Mesendoderm (in vitro differentiated cells): ENCODE data around the gene GLCE.
"Not testable (repeated sequence)": the region's sequence is repeated elsewhere in the genome, so short reads cannot be mapped to it uniquely, and the experiment has no call there.

Source experiments
- DNase-seq: peaks from one replicate; pipeline ENCODE4 v3.0.0; 2013
- H2AK5ac ChIP-seq: 2 replicates; pipeline ENCODE4 v1.6.1; 2013; ENCODE audit warnings: low read length, inconsistent platforms
- H2BK120ac ChIP-seq: 2 replicates; pipeline ENCODE4 v1.6.1; 2013; ENCODE audit warnings: low read depth, mild to moderate bottlenecking, low read length, moderate library complexity, mixed read lengths
- H2BK15ac ChIP-seq: replicated peaks from 2 replicates; pipeline ENCODE4 v1.6.1; 2013; ENCODE audit warnings: low read depth, mild to moderate bottlenecking, moderate library complexity
- H2BK5ac ChIP-seq: 2 replicates; pipeline ENCODE4 v1.6.1; 2013; ENCODE audit warnings: low read length, inconsistent platforms
- H3K18ac ChIP-seq: 2 replicates; pipeline ENCODE4 v1.6.1; 2013; ENCODE audit warnings: mild to moderate bottlenecking, low read length, mixed read lengths
- H3K23ac ChIP-seq: one replicate; pipeline ENCODE4 v1.6.1; 2013; ENCODE audit warnings: low read length
- H3K27ac ChIP-seq: 2 replicates; pipeline ENCODE4 v1.5.1; 2013; ENCODE audit warnings: low read depth, mild to moderate bottlenecking, inconsistent platforms, low read length, moderate library complexity
- H3K27me3 ChIP-seq: 2 replicates; pipeline ENCODE4 v1.6.1; 2013; ENCODE audit warnings: low read length, control low read depth, mild to moderate bottlenecking, inconsistent platforms; ENCODE audit not compliant: insufficient read depth, poor library complexity
- H3K36me3 ChIP-seq: 2 replicates; pipeline ENCODE4 v1.6.1; 2013; ENCODE audit warnings: low read length, inconsistent platforms; ENCODE audit not compliant: control insufficient read depth, insufficient read depth
- H3K4ac ChIP-seq: one replicate; pipeline ENCODE4 v1.6.1; 2013; ENCODE audit warnings: low read depth, mild to moderate bottlenecking, low read length, moderate library complexity
- H3K4me1 ChIP-seq: 2 replicates; pipeline ENCODE4 v1.6.1; 2013; ENCODE audit warnings: low read depth, low read length, inconsistent platforms; ENCODE audit not compliant: control insufficient read depth
- H3K4me2 ChIP-seq: 2 replicates; pipeline ENCODE4 v1.6.1; 2013; ENCODE audit warnings: low read length
- H3K4me3 ChIP-seq: 2 replicates; pipeline ENCODE4 v1.5.1; 2013; ENCODE audit warnings: mild to moderate bottlenecking, low read length
- H3K56ac ChIP-seq: one replicate; pipeline ENCODE4 v1.6.1; 2013; ENCODE audit warnings: low read length
- H3K79me1 ChIP-seq: 2 replicates; pipeline ENCODE4 v1.6.1; 2013; ENCODE audit warnings: low read length, inconsistent platforms
- H3K79me2 ChIP-seq: 2 replicates; pipeline ENCODE4 v1.6.1; 2013; ENCODE audit warnings: mild to moderate bottlenecking, low read length; ENCODE audit not compliant: control insufficient read depth, insufficient read depth
- H3K9ac ChIP-seq: 2 replicates; pipeline ENCODE4 v1.6.1; 2013; ENCODE audit warnings: low read length, inconsistent platforms
- H4K5ac ChIP-seq: one replicate; pipeline ENCODE4 v1.6.1; 2013; ENCODE audit warnings: low read length
- H4K8ac ChIP-seq: one replicate; pipeline ENCODE4 v1.6.1; 2013; ENCODE audit warnings: low read depth, mild to moderate bottlenecking, control low read depth, low read length, moderate library complexity
- WGBS: extraction: QIAGEN DNeasy Blood & Tissue Kit; methylation state at CpG from one replicate; pipeline ENCODE4 v1.1.7; 2013; ENCODE audit warnings: low lambda C conversion rate, missing lambda C conversion rate; ENCODE audit not compliant: insufficient coverage; ENCODE audit errors: extremely low coverage; 5-methylcytosine and 5-hydroxymethylcytosine counted together

The GLCE gene

DNA sequence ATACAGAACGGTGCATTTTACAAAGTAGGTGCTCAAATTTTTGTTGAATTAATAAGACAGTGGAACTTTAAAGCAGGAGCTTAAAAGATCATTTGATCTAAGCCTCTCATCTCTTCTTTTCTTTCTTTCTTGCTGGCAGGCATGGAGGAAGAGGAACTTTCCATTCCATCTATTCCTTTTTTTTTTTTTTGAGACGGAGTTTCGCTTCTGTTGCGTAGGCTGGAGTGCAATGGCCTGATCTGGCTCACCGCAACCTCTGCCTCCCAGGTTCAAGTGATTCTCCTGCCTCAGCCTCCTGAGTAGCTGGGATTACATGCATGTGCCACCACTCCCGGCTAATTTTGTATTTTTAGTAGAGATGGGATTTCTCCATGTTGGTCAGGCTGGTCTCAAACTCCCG, 7.9 kb downstream of the GLCE start:
- not testable (repeated sequence) for H3K9ac ChIP-seq, H2BK5ac ChIP-seq, H2BK15ac ChIP-seq, H3K79me2 ChIP-seq, H3K4me1 ChIP-seq, H4K8ac ChIP-seq, H4K5ac ChIP-seq, H3K56ac ChIP-seq, H3K23ac ChIP-seq, H3K79me1 ChIP-seq, H3K36me3 ChIP-seq, H2BK120ac ChIP-seq, H3K27me3 ChIP-seq, H3K18ac ChIP-seq, H3K4me2 ChIP-seq, H2AK5ac ChIP-seq, H3K4ac ChIP-seq, H3K4me3 ChIP-seq, H3K27ac ChIP-seq, DNase-seq
- WGBS = no CpG with 5 or more reads among the region's 7 CpGs

DNA sequence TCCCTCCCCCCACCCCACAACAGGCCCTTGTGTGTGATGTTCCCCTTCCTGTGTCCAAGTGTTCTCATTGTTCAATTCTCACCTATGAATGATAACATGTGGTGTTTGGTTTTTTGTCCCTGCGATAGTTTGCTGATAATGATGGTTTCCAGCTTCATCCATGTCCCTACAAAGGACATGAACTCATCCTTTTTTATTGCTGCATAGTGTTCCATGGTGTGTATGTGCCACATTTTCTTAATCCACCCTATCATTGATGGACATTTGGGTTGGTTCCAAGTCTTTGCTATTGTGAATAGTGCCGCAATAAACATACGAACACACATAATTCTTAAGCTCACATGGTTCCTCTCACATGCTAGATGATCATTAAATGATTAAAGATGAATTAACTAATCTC, 9.1 kb downstream of the GLCE start:
- not testable (repeated sequence) for H3K79me2 ChIP-seq, H2BK120ac ChIP-seq, H3K4me3 ChIP-seq, H3K79me1 ChIP-seq, H3K4ac ChIP-seq, H4K5ac ChIP-seq, H3K4me2 ChIP-seq, H3K23ac ChIP-seq, H4K8ac ChIP-seq, DNase-seq, H3K36me3 ChIP-seq, H3K9ac ChIP-seq, H3K27me3 ChIP-seq, H3K4me1 ChIP-seq, H2BK15ac ChIP-seq, H3K27ac ChIP-seq, H3K18ac ChIP-seq, H3K56ac ChIP-seq, H2BK5ac ChIP-seq, H2AK5ac ChIP-seq
- WGBS = no CpG with 5 or more reads among the region's 3 CpGs

DNA sequence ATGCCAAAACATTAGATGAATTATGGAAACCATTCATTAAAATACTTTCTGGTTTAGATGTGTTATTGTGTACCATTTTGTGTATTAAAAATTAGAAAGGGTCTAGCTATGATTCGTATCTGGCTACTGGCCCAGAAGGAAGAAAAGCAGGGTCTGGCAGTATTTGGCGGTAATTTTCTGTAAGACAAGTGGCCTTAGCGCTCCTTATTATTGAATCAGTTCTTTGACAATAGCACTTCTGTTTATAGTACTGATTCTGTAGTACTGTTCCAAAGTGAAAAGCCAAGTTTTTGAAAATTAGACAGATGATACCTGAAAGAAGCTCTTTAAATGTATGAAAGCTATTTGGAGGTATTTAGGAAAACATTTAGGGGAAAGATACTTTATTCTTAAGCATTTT, 10.2 kb downstream of the GLCE start:
- no peaks in the 10 kb centered on the region for H3K79me1 ChIP-seq
- no peak overlapping the region for H3K4me2 ChIP-seq
- no peaks in the 10 kb centered on the region for H3K4me1 ChIP-seq
- H3K18ac ChIP-seq = no peak overlapping the region
- DNase-seq = no peak
- H3K79me2 ChIP-seq = no peaks in the 10 kb centered on the region
- H4K5ac ChIP-seq = no peak overlapping the region
- H3K27me3 ChIP-seq = no peaks in the 10 kb centered on the region
- no peak overlapping the region for H2AK5ac ChIP-seq
- H4K8ac ChIP-seq = no peak overlapping the region
- no peak overlapping the region for H3K4me3 ChIP-seq
- no peak overlapping the region for H3K4ac ChIP-seq
- no peak overlapping the region for H3K27ac ChIP-seq
- no peak overlapping the region for H2BK15ac ChIP-seq
- no peak overlapping the region for H3K23ac ChIP-seq
- WGBS = no CpG with 5 or more reads among the region's 3 CpGs
- no peak overlapping the region for H2BK120ac ChIP-seq
- H3K9ac ChIP-seq = no peak overlapping the region
- H3K36me3 ChIP-seq = no peaks in the 10 kb centered on the region
- H2BK5ac ChIP-seq = no peak overlapping the region
- no peak overlapping the region for H3K56ac ChIP-seq

DNA sequence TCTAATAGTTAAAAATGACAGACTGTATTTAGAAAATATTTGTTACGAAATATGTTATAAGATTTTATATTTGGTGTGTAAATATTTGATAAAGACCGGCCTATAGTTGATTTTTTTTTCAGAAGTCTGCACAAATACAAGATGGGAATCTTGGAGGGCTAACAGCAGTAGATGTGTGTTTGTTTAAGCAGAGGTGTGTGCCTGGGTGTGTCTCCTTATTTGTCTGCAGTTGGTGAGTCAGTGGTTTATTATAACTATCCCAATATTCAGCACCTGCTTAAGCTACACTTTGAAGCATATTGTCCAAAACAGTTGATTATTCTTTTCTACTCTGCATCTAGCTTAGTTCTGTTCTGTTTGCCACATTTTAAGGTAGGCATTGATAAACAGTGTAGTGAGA, 12.4 kb downstream of the GLCE start:
- no peak for DNase-seq
- Histone ChIP-seq H3K4me2 (no peak overlapping the region), H3K27me3 (no peaks in the 10 kb centered on the region), H3K4me3 (no peak overlapping the region), H3K9ac (no peak overlapping the region), H3K4me1 (no peaks in the 10 kb centered on the region), H2AK5ac (no peak overlapping the region), H2BK15ac (no peak overlapping the region), H3K56ac (no peak overlapping the region), H3K79me2 (no peaks in the 10 kb centered on the region), H3K18ac (no peak overlapping the region), H4K5ac (no peak overlapping the region), H3K79me1 (no peaks in the 10 kb centered on the region), H4K8ac (no peak overlapping the region), H2BK5ac (no peak overlapping the region), H3K23ac (no peak overlapping the region), H2BK120ac (no peak overlapping the region), H3K4ac (no peak overlapping the region), H3K27ac (no peak overlapping the region), H3K36me3 (no peaks in the 10 kb centered on the region)
- WGBS = 100% methylated on average over 2 of the region's 2 CpGs

DNA sequence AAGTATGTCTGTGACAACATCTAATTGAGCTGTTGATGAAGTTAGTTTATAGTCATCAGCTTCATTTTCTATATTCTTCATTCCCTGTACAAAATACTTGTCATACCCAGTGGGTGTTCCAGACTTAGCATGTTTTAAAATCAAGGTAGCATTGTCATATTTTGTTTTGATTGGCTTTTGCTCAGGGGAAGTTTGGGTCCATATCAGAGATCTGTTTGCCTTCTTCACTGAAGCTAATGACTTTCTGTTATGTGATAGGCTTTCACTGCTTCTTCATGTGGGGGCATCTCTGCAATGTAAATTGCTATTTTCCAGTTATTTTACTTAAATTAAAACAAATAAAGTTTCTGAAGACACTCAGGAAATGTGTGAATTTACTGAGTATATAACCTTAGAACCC, 15.1 kb downstream of the GLCE start:
- Histone ChIP-seq H4K8ac (no peak overlapping the region), H2BK120ac (no peak overlapping the region), H3K4me3 (no peak overlapping the region), H4K5ac (no peak overlapping the region), H3K79me1 (no peaks in the 10 kb centered on the region), H3K36me3 (no peaks in the 10 kb centered on the region), H3K4me2 (no peak overlapping the region), H3K23ac (no peak overlapping the region), H2AK5ac (no peak overlapping the region), H3K4ac (no peak overlapping the region), H3K4me1 (no peaks in the 10 kb centered on the region), H3K79me2 (no peaks in the 10 kb centered on the region), H3K27me3 (no peaks in the 10 kb centered on the region), H3K56ac (no peak overlapping the region), H3K27ac (no peak overlapping the region), H3K9ac (no peak overlapping the region), H2BK5ac (no peak overlapping the region), H2BK15ac (no peak overlapping the region), H3K18ac (no peak overlapping the region)
- DNase-seq = no peak

DNA sequence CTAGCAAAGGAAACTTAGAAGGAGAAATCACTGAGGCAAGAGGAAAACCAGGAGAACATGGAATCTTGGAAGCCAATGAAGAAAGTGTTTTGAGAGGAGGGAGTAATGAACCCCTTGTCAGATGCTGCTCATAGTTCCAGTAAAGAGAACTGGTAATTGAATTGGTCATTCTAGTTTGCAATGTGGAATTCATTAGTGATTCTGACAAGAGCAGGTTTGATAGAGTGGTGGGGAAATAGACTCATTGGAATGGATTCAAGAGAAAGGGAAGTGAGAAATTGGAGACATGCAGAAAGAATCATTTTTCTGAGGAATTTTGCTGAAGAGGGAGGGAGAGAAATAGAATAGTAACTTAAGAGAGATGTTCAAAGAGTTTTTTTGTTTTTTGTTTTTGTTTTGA, 21.0 kb downstream of the GLCE start:
- Histone ChIP-seq H2BK15ac (no peak overlapping the region), H3K27me3 (no peaks in the 10 kb centered on the region), H4K5ac (no peak overlapping the region), H3K4me1 (no peaks in the 10 kb centered on the region), H3K79me1 (no peaks in the 10 kb centered on the region), H3K4ac (no peak overlapping the region), H3K23ac (no peak overlapping the region), H4K8ac (no peak overlapping the region), H3K18ac (no peak overlapping the region), H3K4me3 (no peak overlapping the region), H3K27ac (no peak overlapping the region), H2BK120ac (no peak overlapping the region), H3K79me2 (no peaks in the 10 kb centered on the region), H3K36me3 (no peaks in the 10 kb centered on the region), H2BK5ac (no peak overlapping the region), H2AK5ac (no peak overlapping the region), H3K9ac (no peak overlapping the region), H3K56ac (no peak overlapping the region), H3K4me2 (no peak overlapping the region)
- no peak for DNase-seq
